Measurements from ENCODE around the gene RGPD3.

Gene RGPD3

GRCh38 chr2:106353676-106354075 is 114.5 kb downstream of the RGPD3 start:
- H3K27ac ChIP-seq, result no peak overlapping the region

GRCh38 chr2:106350980-106351379 is 117.2 kb downstream of the RGPD3 start:
- TF ChIP-seq CTCF (conservative IDR thresholded peaks at IDR 0.05), result no peak
- no peak for TF ChIP-seq ZFX (IDR thresholded peaks at IDR 0.05)

More at GRCh38 chr2:106353676-106354075, 114.5 kb downstream of the RGPD3 start:
- TF ChIP-seq CTCF (conservative IDR thresholded peaks at IDR 0.05) (no peak), ZFX (IDR thresholded peaks at IDR 0.05) (no peak)

GRCh38 chr2:106344302-106344701 is 123.9 kb downstream of the RGPD3 start:
- no peak for TF ChIP-seq CTCF (conservative IDR thresholded peaks at IDR 0.05)
- no peak for TF ChIP-seq ZFX (IDR thresholded peaks at IDR 0.05)
- no peak overlapping the region for H3K27ac ChIP-seq

More at GRCh38 chr2:106350980-106351379, 117.2 kb downstream of the RGPD3 start:
- H3K27ac ChIP-seq, result no peak overlapping the region

- no peak for TF ChIP-seq CTCF (conservative IDR thresholded peaks at IDR 0.05)
- TF ChIP-seq ZFX (IDR thresholded peaks at IDR 0.05), result no peak
- no peak overlapping the region for H3K27ac ChIP-seq
These were observed 124.9 kb downstream of the RGPD3 start for GRCh38 chr2:106343274-106343673.

- 0 out of 2 replicates have a peak overlapping the region, but pooled peaks have one; percentile 6 for H3K27ac ChIP-seq
These were observed 125.4 kb downstream of the RGPD3 start for GRCh38 chr2:106342831-106343251.

GRCh38 chr2:106341666-106342065 is 126.5 kb downstream of the RGPD3 start:
- TF ChIP-seq CTCF (conservative IDR thresholded peaks at IDR 0.05), result no peak
- TF ChIP-seq ZFX (IDR thresholded peaks at IDR 0.05), result no peak
- no peak overlapping the region for H3K27ac ChIP-seq

More at GRCh38 chr2:106342831-106343251, 125.4 kb downstream of the RGPD3 start:
- TF ChIP-seq CTCF (conservative IDR thresholded peaks at IDR 0.05) (no peak; the same call in 1 of the 2 replicates), ZFX (IDR thresholded peaks at IDR 0.05) (no peak)
